ENCODE results near the gene LHFPL5.

Gene LHFPL5

DNA sequence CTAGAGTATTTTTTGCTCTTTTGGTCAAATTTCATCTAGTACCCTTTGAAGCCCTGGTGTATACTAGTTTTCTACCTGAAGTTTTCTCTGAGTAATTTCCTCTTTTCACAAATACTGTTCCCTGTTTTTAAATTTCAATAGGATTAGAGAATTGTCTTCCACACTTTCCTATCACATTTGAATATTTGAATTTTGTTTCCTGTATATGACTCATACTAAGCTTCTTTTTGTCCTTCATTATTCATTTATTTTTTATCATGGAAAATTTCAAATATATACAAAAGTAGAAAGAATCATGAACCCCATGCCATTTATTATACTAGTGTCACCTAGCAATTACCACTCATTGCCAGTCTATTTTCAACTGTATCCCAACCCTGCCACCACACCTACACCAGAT, 52.7 kb downstream of the LHFPL5 start:
- DNase-seq = no peak

- no peak for DNase-seq
These were observed 54.2 kb downstream of the LHFPL5 start for GRCh38 chr6:35859367-35859766.
